ENCODE measurements around the gene TRAF1. TPM values are rescaled to one million over a fixed set of nuclear protein-coding genes. Genes with fewer than 3 reads are reported as not detected.
A peak's percentile ranks its signal among the peaks of the same experiment; 100 is the strongest.

Gene TRAF1
- total and polyA plus RNA-seq, 4 donors: 3.9 to 23.1 (median 6.1) TPM

GRCh38 chr9:120875954-120876841, 50.4 kb downstream of the TRAF1 start:
- Histone ChIP-seq H3K4me1 (ENCODE audit: control insufficient read depth in 5 of 5, insufficient read depth in 5 of 5, low read length in 5 of 5) (peaks cover 0 to 22% (median 4%) of the 10 kb centered on the region in 5 donors), H3K4me3 (peak overlapping the region; percentile 34), H3K9me3 (ENCODE audit: control insufficient read depth in 4 of 4, insufficient read depth in 3 of 4, low read length in 3 of 4) (no peaks in the 10 kb centered on the region), H3K9ac (ENCODE audit: insufficient read depth in 1 of 2, low read length in 2 of 2) (no peak overlapping the region), H3K27me3 (ENCODE audit: control insufficient read depth in 3 of 3, insufficient read depth in 3 of 3, low read length in 2 of 3) (no peaks in the 10 kb centered on the region), H3K36me3 (ENCODE audit: control insufficient read depth in 4 of 4, insufficient read depth in 4 of 4, low read length in 4 of 4) (peaks cover 0 to 8% (median 5%) of the 10 kb centered on the region in 4 donors), H3K27ac (ENCODE audit: low read depth in 1 of 2, low read length in 1 of 2) (peak overlapping the region; percentile 67 to 81)
- peak; percentile 77 to 82 (median 78) for DNase-seq
- WGBS, 2 donors: 2 to 3% methylated on average over 63 to 65 of the region's 65 CpGs
- ATAC-seq (ENCODE audit: insufficient read depth, low FRiP score): peak; percentile 86
- TF ChIP-seq CTCF (IDR thresholded peaks at IDR 0.05; ENCODE audit: control extremely low read depth, extremely low read depth): no peak

GRCh38 chr9:120875643-120875953, 51.0 kb downstream of the TRAF1 start:
- no peak overlapping the region for H3K9ac ChIP-seq (ENCODE audit: insufficient read depth in 1 of 2, low read length in 2 of 2)
- DNase-seq: no peak
- peak overlapping the region; percentile 67 to 81 for H3K27ac ChIP-seq (ENCODE audit: low read depth in 1 of 2, low read length in 1 of 2)
- no peaks in the 10 kb centered on the region for H3K27me3 ChIP-seq (ENCODE audit: control insufficient read depth in 3 of 3, insufficient read depth in 3 of 3, low read length in 2 of 3)
- TF ChIP-seq CTCF (IDR thresholded peaks at IDR 0.05; ENCODE audit: control extremely low read depth, extremely low read depth): no peak
- whole genome bisulfite sequencing, 2 donors: 44 to 54% methylated on average over 7 of the region's 7 CpGs
- H3K9me3 ChIP-seq (ENCODE audit: control insufficient read depth in 4 of 4, insufficient read depth in 3 of 4, low read length in 3 of 4): no peaks in the 10 kb centered on the region
- ATAC-seq (ENCODE audit: insufficient read depth, low FRiP score): no peak
- peaks cover 0 to 8% (median 5%) of the 10 kb centered on the region in 4 donors for H3K36me3 ChIP-seq (ENCODE audit: control insufficient read depth in 4 of 4, insufficient read depth in 4 of 4, low read length in 4 of 4)
- no peak overlapping the region for H3K4me3 ChIP-seq
- H3K4me1 ChIP-seq (ENCODE audit: control insufficient read depth in 5 of 5, insufficient read depth in 5 of 5, low read length in 5 of 5): peaks cover 0 to 22% (median 4%) of the 10 kb centered on the region in 5 donors

GRCh38 chr9:120875195-120875565, 51.4 kb downstream of the TRAF1 start:
- no peaks in the 10 kb centered on the region for H3K9me3 ChIP-seq (ENCODE audit: control insufficient read depth in 4 of 4, insufficient read depth in 3 of 4, low read length in 3 of 4)
- H3K9ac ChIP-seq (ENCODE audit: insufficient read depth in 1 of 2, low read length in 2 of 2): no peak overlapping the region
- H3K4me3 ChIP-seq: no peak overlapping the region
- DNase-seq (no peak), ATAC-seq (ENCODE audit: insufficient read depth, low FRiP score) (no peak)
- H3K27me3 ChIP-seq (ENCODE audit: control insufficient read depth in 3 of 3, insufficient read depth in 3 of 3, low read length in 2 of 3): no peaks in the 10 kb centered on the region
- WGBS, 2 donors: 82 to 84% methylated on average over 4 of the region's 4 CpGs
- H3K27ac ChIP-seq (ENCODE audit: low read depth in 1 of 2, low read length in 1 of 2): peak overlapping the region in 1 of 2 donors; percentile 81
- peaks cover 0 to 24% (median 4%) of the 10 kb centered on the region in 5 donors for H3K4me1 ChIP-seq (ENCODE audit: control insufficient read depth in 5 of 5, insufficient read depth in 5 of 5, low read length in 5 of 5)
- peaks cover 0 to 8% (median 5%) of the 10 kb centered on the region in 4 donors for H3K36me3 ChIP-seq (ENCODE audit: control insufficient read depth in 4 of 4, insufficient read depth in 4 of 4, low read length in 4 of 4)
- TF ChIP-seq CTCF (IDR thresholded peaks at IDR 0.05; ENCODE audit: control extremely low read depth, extremely low read depth): no peak
